EL (cell line): ENCODE data around the gene POLR3G.

ENCODE experiments used
- DNase-seq: peaks from one replicate; pipeline ENCODE4 v3.0.0-alpha.2; 2016

POLR3G gene

GRCh38 chr5:90554358-90555006, 79.8 kb downstream of the POLR3G start:
- no peak for DNase-seq

- DNase-seq = no peak
Observed at GRCh38 chr5:90555666-90556065, 81.0 kb downstream of the POLR3G start.

- no peak for DNase-seq
Observed at GRCh38 chr5:90557391-90557790, 82.7 kb downstream of the POLR3G start.

GRCh38 chr5:90557871-90558270, 83.2 kb downstream of the POLR3G start:
- no peak for DNase-seq

- DNase-seq = peak; percentile 37
Observed at GRCh38 chr5:90558344-90559192, 83.9 kb downstream of the POLR3G start, which contains the start of gene ADGRV1. Gene ADGRV1, plus strand, starts transcription at chr5:90558797. Its CDS starts 99 bp downstream, at chr5:90558896.

- DNase-seq = no peak
Observed at GRCh38 chr5:90560771-90561170, 86.1 kb downstream of the POLR3G start.

- DNase-seq = no peak
Observed at GRCh38 chr5:90561766-90562165, 87.1 kb downstream of the POLR3G start.

GRCh38 chr5:90562341-90562740, 87.7 kb downstream of the POLR3G start:
- no peak for DNase-seq

GRCh38 chr5:90563108-90563507, 88.4 kb downstream of the POLR3G start:
- DNase-seq = no peak
